Brain microvascular endothelial cell (primary cell): ENCODE data around the gene IFT88.

Experiments used
- DNase-seq: peaks from one replicate; pipeline ENCODE4 v3.0.0-alpha.2; 2020
- H3K27ac ChIP-seq: fragments of 250-450 bp; sonication (Bioruptor Pico); 2 replicates; pipeline ENCODE4 v1.5.1; 2020; ENCODE audit warnings: mild to moderate bottlenecking, moderate library complexity
- H3K27me3 ChIP-seq: fragments of 250-450 bp; sonication (Bioruptor Pico); replicated peaks from 2 replicates; pipeline ENCODE4 v1.5.1; 2020; ENCODE audit warnings: mild to moderate bottlenecking
- H3K36me3 ChIP-seq: fragments of 250-450 bp; sonication (Bioruptor Pico); replicated peaks from 2 replicates; pipeline ENCODE4 v1.5.1; 2020; ENCODE audit warnings: mild to moderate bottlenecking
- H3K4me3 ChIP-seq: 2 replicates; pipeline ENCODE4 v1.5.1; 2011; ENCODE audit warnings: low read depth, mild to moderate bottlenecking, control low read depth, low read length, moderate library complexity
- in situ Hi-C: cut with HindIII; loops from 2 replicates; pipeline ENCODE4 v1.10.0; 2017; ENCODE audit warnings: low sequenced_read_pairs, low pct_ligation_motif_present
- TF ChIP-seq, protein P1 (sequence below): IDR thresholded peaks from 2 replicates; pipeline ENCODE4 v1.5.1; 2011; ENCODE audit warnings: low read depth, mild to moderate bottlenecking, moderate library complexity, low read length, control low read depth, inconsistent platforms; ENCODE audit errors: missing control alignments

Gene IFT88

DNA sequence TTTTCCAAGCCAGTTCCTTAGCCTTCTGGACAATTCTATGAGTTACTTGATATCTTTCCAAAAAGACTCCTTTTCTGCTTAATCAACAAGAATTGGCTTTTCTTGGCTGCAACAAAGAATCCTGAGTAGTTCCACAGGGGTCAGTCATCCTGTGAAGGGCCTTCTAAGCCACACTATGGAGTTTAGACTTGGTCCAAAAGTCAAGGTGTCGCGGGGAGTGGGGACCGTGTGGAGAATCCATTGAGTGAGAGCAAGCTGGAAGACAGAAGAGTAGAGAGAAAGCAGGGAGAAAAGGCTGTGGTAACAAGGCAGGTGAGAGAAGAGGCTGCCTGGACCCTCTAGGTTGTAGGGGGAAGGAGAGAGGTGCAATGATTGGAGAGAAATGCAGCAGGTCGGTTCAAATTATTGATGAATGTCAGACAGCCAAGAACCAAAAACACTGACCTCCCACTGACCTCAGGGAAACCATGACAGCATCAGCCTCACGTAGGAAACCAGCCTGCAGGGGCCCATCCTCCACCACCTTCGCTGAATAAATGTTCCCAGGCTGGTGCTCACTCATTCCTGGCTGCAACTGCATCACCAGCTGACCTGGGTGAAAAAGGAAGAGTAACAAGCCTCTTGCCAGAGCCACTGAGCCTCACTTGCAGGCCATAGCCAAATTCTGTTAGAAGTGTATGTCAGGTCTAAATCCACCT, 7.1 kb upstream of the IFT88 start:
- in situ Hi-C loops, result no loop called here
- Histone ChIP-seq H3K36me3 (no peaks in the 10 kb centered on the region), H3K27ac (no peak overlapping the region), H3K27me3 (no peaks in the 10 kb centered on the region), H3K4me3 (no peak overlapping the region)
- TF ChIP-seq, protein P1, sequence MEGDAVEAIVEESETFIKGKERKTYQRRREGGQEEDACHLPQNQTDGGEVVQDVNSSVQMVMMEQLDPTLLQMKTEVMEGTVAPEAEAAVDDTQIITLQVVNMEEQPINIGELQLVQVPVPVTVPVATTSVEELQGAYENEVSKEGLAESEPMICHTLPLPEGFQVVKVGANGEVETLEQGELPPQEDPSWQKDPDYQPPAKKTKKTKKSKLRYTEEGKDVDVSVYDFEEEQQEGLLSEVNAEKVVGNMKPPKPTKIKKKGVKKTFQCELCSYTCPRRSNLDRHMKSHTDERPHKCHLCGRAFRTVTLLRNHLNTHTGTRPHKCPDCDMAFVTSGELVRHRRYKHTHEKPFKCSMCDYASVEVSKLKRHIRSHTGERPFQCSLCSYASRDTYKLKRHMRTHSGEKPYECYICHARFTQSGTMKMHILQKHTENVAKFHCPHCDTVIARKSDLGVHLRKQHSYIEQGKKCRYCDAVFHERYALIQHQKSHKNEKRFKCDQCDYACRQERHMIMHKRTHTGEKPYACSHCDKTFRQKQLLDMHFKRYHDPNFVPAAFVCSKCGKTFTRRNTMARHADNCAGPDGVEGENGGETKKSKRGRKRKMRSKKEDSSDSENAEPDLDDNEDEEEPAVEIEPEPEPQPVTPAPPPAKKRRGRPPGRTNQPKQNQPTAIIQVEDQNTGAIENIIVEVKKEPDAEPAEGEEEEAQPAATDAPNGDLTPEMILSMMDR, result no peak
- DNase-seq, result no peak

DNA sequence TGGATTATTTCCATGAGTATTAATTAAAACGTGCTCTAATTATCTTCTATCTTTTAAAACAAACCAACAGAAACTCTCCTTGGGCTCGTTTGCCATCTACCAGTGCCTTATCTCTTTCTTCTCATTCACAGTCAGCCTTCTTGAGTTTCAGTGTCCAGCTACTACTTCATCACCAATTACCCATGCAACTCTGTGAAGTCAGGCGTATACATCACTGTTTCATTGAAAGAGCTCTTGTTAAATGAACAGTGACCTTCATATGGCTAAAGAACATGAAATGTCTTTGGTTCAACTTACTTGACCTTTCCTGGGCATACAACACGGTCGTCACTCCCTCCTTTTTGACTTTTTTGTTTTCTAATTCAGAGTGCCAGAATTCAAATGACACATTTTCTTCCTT, 5.2 kb upstream of the IFT88 start:
- H3K36me3 ChIP-seq, result no peaks in the 10 kb centered on the region

DNA sequence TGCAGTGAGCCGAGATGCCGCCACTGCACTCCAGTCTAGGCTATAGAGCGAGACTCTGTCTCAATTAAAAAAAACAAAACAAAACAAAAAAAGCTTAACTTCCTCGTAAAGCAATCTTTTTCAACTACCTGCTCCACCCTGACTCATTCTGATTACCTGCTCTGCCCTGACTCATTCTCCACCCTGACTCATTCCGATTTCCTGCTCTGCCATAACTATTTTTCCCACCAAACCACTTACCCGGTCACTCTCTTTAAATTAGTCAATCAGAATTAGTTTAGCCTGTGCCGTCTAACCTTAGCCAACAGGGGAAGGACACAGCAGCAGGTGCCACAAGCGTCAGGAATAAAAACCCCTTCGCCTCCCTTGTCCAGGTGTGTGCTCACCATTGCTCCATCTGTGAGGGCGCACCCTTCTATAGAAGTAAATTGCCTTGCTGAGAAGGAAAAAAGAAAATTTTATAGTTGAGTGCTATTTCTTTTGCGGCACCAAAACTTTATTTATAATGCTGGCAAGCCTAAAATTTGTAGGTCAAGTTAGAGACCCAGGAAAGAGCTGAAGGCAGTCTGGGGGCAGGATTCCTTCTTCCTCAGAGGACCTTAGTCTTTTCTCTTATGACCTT, 1.7 kb upstream of the IFT88 start:
- no peaks in the 10 kb centered on the region for H3K36me3 ChIP-seq
- in situ Hi-C loops, result no loop called here
- TF ChIP-seq, protein P1, result no peak

More for the DNA sequence above, 5.2 kb upstream of the IFT88 start:
- Histone ChIP-seq H3K27ac (no peak overlapping the region), H3K27me3 (no peaks in the 10 kb centered on the region), H3K4me3 (no peak overlapping the region)
- no peak for DNase-seq
- TF ChIP-seq, protein P1, result no peak
- in situ Hi-C loops, result no loop called here

DNA sequence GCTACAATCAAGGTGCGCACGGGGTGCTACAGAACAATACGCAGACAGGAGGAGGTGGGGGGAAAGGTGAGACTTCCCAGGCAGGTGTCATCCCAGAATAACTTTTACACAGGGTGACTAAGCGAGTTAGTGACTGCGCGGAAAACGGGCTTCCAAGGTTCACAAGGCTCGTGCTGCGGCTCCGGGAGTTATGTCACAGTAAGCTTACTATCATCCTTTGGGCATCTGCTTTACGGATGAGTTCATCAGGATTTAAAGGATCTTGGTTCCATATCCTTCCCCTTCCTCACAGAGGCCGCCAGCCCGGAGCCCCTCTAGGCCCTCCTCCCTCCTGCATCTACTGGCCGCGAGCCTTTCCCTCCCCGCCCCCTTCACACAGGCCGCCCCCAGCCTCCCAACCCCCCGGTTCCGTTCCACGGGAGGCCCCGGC, 474 bp upstream of the IFT88 start:
- in situ Hi-C loops, result no loop called here

More for the DNA sequence above, 1.7 kb upstream of the IFT88 start:
- Histone ChIP-seq H3K27me3 (no peaks in the 10 kb centered on the region), H3K4me3 (no peak overlapping the region), H3K27ac (no peak overlapping the region)
- no peak for DNase-seq

DNA sequence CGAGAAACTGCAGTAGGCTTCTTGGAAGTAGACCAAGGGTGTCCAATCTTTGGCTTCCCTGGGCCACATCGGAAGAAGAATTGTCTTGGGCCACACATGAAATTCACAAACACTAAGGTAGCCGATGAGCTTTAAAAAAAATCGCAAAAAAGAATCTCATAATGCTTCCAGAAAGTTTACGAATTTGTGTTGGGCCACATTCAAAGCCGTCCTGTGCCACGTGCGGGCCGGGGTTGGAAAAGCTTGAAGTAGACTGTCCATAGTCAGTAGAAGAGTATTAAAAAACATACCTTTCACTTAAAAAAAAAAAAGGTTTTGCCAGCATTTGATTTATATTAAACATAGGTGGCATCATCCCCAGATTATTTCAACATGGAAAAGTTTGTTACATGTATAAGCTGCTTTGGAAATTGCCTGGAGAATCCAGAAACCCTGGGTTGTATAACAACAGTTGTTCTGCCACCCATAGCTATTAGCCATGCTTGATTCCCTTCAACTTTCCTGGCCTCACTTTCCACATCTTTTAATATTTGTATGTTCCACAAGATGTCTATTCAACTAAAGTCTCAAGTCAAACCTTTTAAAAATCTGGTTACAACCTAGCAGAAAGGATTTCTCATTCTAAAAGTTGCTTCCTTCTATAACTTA, 1.0 kb downstream of the IFT88 start:
- in situ Hi-C loops, result no loop called here
- peak overlapping the region; percentile 91 for H3K27ac ChIP-seq
- H3K36me3 ChIP-seq, result no peaks in the 10 kb centered on the region
- TF ChIP-seq, protein P1, result no peak
- no peaks in the 10 kb centered on the region for H3K27me3 ChIP-seq
- DNase-seq, result peak; percentile 7
- peak overlapping the region; percentile 74 for H3K4me3 ChIP-seq

More for the DNA sequence above, 474 bp upstream of the IFT88 start:
- H3K27ac ChIP-seq, result peak overlapping the region; percentile 91
- no peaks in the 10 kb centered on the region for H3K36me3 ChIP-seq
- H3K27me3 ChIP-seq, result no peaks in the 10 kb centered on the region
- TF ChIP-seq, protein P1, result no peak
- peak overlapping the region; percentile 74 for H3K4me3 ChIP-seq
- peak; percentile 58 for DNase-seq
